PC-3 (cell line): ENCODE data around the gene RPS15.

ENCODE experiments used
- EZH2 ChIP-seq: fragments of 300-600 bp; sonication (generic); IDR thresholded peaks from one replicate; pipeline ENCODE4 v1.6.1; 2017; ENCODE audit warnings: antibody characterized with exemption, mild to moderate bottlenecking, low read length; ENCODE audit not compliant: unreplicated experiment
- TF ChIP-seq, protein P1 (sequence below): fragments of 300-600 bp; sonication (generic); conservative IDR thresholded peaks from 2 replicates; pipeline ENCODE4 v1.5.1; 2017; ENCODE audit warnings: antibody characterized with exemption, low read depth, mild to moderate bottlenecking, low read length

DNA sequence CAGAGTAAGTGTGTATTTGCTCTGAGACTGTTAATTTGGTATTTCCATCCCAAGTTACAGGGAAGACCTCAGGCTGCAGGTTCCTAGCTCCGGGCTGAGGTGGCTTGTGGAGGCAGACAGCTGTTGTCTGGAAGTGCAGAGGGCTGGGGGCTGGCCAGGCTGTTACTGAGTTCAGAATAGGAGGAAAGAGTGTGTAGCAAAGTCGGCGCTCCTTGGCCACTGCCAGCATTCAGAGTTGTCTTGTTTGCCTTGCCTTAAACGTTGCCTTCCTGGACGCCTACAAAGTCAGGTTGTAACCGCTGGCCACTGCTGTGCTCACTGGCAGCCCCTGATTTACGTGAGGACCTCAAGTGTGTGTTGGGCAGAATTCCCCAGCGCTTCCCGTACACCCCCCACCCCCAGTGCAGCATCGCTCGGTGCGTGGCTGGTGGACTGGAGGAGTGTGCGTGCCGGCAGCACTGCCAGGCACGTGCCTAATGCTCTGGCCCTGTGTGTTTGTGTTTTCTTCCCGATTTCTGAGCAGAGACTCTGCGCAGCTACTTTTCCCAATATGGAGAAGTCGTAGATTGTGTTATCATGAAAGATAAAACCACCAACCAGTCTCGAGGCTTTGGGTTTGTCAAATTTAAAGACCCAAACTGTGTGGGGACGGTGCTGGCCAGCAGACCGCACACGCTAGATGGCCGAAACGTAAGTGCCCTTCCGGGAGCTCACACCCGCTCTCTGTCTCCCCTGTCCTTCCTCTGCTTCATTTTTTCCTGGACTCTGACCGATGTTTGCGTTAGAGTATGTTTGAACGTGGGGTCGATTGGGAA, 20.3 kb upstream of the RPS15 start:
- TF ChIP-seq, protein P1, sequence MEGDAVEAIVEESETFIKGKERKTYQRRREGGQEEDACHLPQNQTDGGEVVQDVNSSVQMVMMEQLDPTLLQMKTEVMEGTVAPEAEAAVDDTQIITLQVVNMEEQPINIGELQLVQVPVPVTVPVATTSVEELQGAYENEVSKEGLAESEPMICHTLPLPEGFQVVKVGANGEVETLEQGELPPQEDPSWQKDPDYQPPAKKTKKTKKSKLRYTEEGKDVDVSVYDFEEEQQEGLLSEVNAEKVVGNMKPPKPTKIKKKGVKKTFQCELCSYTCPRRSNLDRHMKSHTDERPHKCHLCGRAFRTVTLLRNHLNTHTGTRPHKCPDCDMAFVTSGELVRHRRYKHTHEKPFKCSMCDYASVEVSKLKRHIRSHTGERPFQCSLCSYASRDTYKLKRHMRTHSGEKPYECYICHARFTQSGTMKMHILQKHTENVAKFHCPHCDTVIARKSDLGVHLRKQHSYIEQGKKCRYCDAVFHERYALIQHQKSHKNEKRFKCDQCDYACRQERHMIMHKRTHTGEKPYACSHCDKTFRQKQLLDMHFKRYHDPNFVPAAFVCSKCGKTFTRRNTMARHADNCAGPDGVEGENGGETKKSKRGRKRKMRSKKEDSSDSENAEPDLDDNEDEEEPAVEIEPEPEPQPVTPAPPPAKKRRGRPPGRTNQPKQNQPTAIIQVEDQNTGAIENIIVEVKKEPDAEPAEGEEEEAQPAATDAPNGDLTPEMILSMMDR, result no peak
- TF ChIP-seq EZH2, result no peak
